A549 (cell line): ENCODE data around the gene UXT.

Experiments used
- BHLHE40 ChIP-seq: IDR thresholded peaks from 2 replicates; pipeline ENCODE4 v1.6.1; 2012; ENCODE audit warnings: low read depth, low read length, inconsistent platforms
- CTCF ChIP-seq: fragments of >200 bp; sonication (Bioruptor Twin); formaldehyde crosslinking; IDR thresholded peaks from 3 replicates; pipeline ENCODE4 v1.5.1; 2016
- EP300 ChIP-seq, 2 experiments: fragments of >200 bp; sonication (Bioruptor Twin); formaldehyde crosslinking; IDR thresholded peaks; 2 replicates in 1 of 2; 3 replicates in 1 of 2; pipeline ENCODE4 v1.6.1; 2016 to 2017
- HDAC2 ChIP-seq: fragments of 200-600 bp; sonication (generic); IDR thresholded peaks from 2 replicates; pipeline ENCODE4 v1.6.1; 2016
- MAFK ChIP-seq: fragments of 450-650 bp; IDR thresholded peaks from 2 replicates; pipeline ENCODE4 v1.6.1; 2014; ENCODE audit not compliant: partially characterized antibody
- POLR2A ChIP-seq: IDR thresholded peaks from 2 replicates; pipeline ENCODE4 v1.6.1; 2012; ENCODE audit warnings: mild to moderate bottlenecking, low read length
- RAD21 ChIP-seq, 2 experiments: fragments of >200 bp in 1 of 2; sonication (Bioruptor Twin) in 1 of 2; formaldehyde crosslinking in 1 of 2; IDR thresholded peaks in 1 of 2; conservative IDR thresholded peaks in 1 of 2; 2 replicates in 1 of 2; 3 replicates in 1 of 2; pipeline ENCODE4 v1.6.1; 2012 to 2018; ENCODE audit warnings: inconsistent platforms in 1 of 2
- ZFP36 ChIP-seq: fragments of 450-650 bp; IDR thresholded peaks from 2 replicates; pipeline ENCODE4 v1.6.1; 2014; ENCODE audit warnings: borderline replicate concordance; ENCODE audit not compliant: partially characterized antibody
- TF ChIP-seq, protein P1 (sequence below): fragments of 150-350 bp; IDR thresholded peaks from 2 replicates; pipeline ENCODE4 v1.6.1; 2014; ENCODE audit warnings: low read depth, mild to moderate bottlenecking, low read length
- TF ChIP-seq, protein P2 (sequence below): fragments of 450-650 bp; IDR thresholded peaks from 2 replicates; pipeline ENCODE4 v1.6.1; 2014; ENCODE audit warnings: antibody characterized with exemption
- TF ChIP-seq, protein P3 (sequence below): IDR thresholded peaks from 2 replicates; pipeline ENCODE4 v1.6.1; 2012

DNA sequence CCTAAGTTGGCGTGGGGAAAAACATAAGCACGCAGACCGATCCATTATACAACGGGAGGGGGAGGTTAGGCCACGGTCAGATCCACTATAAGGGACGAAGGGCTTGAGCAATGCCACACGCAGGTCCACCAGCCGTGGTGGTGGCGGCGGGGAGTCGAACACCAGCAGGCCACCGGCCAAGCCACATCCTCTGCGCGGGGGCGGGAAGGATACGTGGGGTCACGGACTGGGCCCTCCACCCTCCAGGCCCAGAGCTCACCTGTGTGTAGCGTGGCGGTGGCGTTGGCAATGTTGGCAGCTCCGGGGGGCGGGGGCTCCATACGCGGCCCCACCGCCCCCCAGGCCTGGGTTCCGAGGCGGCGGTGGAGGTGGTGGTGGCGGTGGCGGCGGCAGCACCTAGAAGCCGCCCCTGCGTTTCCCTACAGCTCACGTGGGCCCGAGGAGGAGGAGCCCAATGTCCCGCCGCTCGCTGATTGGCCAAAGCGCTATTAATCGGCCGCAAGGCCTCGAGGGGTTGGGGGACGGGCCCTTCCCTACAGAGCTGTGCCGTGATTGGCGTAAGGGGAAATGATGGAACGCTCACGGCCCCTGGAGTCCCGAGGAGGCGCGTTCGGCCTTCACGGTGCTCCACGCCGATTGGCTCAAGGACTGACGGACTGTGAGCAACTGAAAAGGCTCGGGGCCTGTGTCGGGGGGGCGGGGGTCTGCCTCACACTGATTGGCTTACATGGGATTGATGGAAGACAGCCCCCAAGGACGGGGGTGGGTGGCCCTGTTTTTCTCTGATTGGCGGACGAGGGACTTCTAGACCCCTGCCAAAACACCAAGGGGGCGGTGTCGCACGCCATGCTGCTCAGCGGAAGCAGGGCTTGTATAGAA is 8.6 kb downstream of the UXT start, which contains the start of gene ELK1:
- TF ChIP-seq EP300 (IDR thresholded peaks at IDR 0.05) = no peak
- TF ChIP-seq CTCF = no peak
- TF ChIP-seq, protein P1, sequence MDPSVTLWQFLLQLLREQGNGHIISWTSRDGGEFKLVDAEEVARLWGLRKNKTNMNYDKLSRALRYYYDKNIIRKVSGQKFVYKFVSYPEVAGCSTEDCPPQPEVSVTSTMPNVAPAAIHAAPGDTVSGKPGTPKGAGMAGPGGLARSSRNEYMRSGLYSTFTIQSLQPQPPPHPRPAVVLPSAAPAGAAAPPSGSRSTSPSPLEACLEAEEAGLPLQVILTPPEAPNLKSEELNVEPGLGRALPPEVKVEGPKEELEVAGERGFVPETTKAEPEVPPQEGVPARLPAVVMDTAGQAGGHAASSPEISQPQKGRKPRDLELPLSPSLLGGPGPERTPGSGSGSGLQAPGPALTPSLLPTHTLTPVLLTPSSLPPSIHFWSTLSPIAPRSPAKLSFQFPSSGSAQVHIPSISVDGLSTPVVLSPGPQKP = no peak
- TF ChIP-seq HDAC2 = no peak
- TF ChIP-seq, protein P2, sequence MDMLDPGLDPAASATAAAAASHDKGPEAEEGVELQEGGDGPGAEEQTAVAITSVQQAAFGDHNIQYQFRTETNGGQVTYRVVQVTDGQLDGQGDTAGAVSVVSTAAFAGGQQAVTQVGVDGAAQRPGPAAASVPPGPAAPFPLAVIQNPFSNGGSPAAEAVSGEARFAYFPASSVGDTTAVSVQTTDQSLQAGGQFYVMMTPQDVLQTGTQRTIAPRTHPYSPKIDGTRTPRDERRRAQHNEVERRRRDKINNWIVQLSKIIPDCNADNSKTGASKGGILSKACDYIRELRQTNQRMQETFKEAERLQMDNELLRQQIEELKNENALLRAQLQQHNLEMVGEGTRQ = peak; percentile 84
- TF ChIP-seq MAFK = no peak
- TF ChIP-seq, protein P3, sequence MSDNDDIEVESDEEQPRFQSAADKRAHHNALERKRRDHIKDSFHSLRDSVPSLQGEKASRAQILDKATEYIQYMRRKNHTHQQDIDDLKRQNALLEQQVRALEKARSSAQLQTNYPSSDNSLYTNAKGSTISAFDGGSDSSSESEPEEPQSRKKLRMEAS = peak; percentile 36; the same call in 1 of the 2 replicates
- no peak for TF ChIP-seq RAD21 (conservative IDR thresholded peaks at IDR 0.05 in 1 of 2, IDR thresholded peaks at IDR 0.05 in 1 of 2)
- TF ChIP-seq ZFP36 = no peak
- peak; percentile 32 for TF ChIP-seq POLR2A
- no peak for TF ChIP-seq BHLHE40
